Measurements from ENCODE around the gene TAF8.
"Not testable (repeated sequence)": the region's sequence is repeated elsewhere in the genome, so short reads cannot be mapped to it uniquely, and the experiment has no call there.

TAF8 gene

DNA sequence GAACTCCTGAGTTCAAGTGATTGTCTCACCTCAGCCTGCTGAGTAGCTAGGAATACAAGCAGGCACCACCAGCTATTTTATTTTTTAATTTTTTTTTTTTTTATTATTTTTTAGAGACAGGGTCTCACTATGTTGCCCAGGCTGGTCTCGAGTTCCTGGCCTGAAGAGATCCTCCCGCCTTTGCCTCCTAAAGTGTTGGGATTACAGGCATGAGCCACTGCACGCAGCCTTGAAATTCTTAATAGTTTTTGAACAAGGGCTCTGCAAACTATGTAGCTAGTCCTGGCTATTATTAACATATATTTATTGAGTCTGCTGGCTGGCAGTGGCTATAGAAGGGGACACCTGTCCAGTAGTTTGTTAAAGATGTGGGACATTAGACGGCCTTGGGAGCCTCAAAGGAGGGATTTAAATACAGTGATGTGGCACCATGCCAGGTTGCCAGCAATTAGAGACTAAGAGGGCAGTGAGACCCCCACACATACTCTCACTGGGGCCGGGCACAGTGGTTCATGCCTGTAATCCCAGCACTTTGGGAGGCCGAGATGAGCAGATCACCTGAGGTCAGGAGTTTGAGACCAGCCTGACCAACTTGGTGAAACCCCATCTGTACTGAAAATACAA, 21.1 kb upstream of the TAF8 start:
- DNase-seq, result no peak

DNA sequence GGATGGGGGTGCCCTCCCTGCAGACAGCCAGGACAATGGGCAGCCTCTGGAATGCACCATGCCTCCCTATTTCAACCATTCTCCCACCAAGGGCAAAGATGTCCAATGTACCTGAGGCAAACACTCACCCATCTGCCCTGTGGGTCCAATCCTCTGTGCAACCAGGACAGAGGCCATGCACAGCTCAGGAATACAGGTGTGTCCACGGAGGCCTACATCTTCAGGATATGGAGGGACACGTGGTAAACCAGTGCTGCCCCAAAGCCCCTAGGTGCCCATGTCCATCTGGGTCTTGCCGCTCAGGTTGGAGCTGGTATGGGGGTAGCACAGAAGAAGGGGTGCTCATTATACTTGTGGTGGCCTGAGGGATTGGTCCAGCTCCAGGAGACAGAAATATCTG, 20.4 kb upstream of the TAF8 start:
- DNase-seq, result no peak

GRCh38 chr6:42030585-42031506, 19.5 kb upstream of the TAF8 start:
- peak; percentile 92 for DNase-seq

- DNase-seq, result no peak
Measured at GRCh38 chr6:42032366-42032765, 18.0 kb upstream of the TAF8 start.

DNA sequence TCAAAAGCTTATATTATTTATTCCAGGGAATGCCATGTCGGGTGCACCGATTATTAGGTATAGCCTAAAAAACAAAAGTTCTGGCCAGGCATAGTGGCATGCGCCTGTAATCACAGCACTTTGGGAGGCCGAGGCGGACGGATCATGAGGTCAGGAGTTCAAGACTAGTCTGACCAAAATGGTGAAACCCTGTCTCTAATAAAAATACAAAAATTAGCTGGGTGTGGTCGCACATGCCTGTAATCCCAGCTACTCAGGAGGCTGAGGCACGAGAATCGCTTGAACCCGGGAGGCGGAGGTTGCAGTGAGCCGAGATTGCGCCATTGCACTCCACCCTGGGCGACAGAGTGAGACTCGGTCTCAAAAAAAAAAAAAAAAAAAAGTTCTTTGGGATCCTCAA, 12.7 kb upstream of the TAF8 start:
- not testable (repeated sequence) for DNase-seq

DNA sequence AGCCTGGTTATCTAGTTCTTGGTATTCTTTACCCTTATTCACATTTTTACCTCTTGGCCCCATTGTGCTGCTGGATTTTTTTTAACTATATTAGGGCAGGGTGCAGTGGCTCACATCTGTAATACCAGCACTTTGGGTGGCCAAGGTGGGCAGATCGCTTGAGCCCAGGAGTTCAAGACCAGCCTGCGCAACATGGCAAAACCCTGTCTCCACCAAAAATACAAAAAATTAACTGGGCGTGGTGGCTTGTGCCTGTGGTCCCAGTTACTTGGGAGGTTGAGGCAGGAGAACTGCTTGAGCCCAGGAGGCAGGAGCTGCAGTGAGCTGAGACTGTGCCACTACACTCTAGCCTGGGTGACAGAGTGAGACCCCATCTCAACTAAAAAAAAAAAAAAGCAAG, 12.2 kb upstream of the TAF8 start:
- no peak for DNase-seq

- DNase-seq, result no peak
Measured at GRCh38 chr6:42038811-42039408, 11.4 kb upstream of the TAF8 start.

- DNase-seq, result no peak
Measured at GRCh38 chr6:42040856-42041480, 9.4 kb upstream of the TAF8 start.

DNA sequence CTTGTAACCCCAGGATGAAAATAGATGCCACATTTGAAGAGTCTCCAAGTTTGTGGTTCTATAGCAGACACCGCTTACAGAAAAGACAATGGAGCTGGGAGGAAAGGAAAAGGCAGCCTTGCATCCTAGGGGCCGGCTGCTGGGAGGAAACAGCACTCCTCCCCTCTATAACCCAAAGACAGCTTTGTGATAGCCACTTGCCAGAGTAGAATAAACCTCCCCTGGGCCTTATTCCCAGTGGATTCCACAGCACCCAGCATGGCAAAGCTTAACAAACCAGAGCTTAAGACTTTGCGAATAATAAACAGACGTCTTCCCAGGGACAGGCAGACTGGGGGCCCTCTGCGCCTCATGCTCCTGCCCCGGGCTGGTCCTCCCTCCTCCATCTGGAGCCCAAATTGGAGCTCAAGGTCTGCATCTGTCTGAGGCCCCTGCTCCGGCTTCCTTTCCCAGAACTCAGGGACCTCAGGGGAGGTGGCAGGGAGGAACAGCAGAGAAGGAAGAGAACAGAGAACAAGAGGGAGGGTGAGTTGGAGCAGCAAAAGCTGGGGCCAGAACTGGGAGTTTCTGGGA, 8.8 kb upstream of the TAF8 start:
- DNase-seq, result no peak

DNA sequence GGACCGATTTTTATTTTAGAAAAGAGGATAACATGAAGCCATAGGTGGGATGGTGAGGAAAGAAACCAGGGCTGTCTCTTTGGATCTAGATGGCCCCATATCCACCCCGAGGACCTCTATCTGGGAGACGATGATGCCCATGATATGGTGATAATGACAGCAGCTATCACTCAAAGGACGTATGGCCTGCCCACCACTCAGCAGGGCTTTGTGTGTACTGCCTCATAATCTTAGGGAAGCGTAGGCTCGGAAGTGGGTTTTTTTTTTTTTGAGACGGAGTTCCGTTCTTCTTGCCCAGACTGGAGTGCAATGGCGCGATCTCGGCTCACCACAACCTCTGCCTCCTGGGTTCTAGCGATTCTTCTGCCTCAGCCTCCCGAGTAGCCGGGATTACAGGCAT, 8.2 kb upstream of the TAF8 start:
- peak; percentile 61 for DNase-seq

- DNase-seq, result peak; percentile 94
Measured at GRCh38 chr6:42043787-42044475, 6.4 kb upstream of the TAF8 start.

DNA sequence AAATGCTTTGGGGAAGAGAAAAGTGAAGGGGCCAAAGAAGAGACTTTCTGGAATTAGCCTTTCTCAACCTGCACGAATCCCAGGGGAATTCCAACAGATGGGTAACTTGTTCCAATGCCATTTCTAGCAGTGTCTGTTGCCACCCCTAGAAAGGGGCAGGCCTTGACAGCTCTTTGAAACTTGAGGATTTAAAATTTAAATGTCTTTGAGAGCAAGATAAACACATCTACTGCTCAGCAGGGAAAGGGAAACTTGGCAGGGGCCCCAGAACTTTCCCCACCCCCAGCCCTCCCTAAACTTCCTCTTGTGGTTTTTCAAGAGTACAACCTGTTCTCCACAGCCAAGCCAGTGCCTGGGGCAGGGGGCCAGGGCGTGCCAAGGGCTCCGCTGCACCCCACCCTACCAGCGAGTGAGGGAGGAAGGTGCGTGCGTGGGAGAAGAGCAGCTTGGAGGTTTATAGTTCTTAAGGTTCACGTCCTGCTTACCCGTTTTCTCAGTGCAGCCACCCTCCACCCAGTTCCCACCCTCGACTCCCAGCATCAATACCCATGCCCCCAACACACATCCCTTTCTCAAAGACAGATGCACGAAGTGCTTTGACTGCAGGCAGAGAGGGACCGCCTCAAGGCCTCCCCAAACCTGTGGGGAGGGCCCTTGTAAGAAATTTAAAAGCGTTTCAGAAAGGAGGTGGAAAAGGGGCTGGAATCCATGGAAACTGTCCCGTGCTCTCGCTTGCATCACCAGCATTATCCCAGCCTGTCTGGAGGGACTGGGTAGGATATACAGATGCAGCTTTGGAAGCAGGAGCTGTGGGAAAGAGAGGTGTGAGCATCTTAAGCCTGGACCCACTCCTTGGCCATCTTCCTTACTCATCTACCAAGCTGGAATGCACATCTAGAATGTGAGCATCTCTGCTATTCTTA, 4.5 kb upstream of the TAF8 start:
- DNase-seq, result peak; percentile 98

DNA sequence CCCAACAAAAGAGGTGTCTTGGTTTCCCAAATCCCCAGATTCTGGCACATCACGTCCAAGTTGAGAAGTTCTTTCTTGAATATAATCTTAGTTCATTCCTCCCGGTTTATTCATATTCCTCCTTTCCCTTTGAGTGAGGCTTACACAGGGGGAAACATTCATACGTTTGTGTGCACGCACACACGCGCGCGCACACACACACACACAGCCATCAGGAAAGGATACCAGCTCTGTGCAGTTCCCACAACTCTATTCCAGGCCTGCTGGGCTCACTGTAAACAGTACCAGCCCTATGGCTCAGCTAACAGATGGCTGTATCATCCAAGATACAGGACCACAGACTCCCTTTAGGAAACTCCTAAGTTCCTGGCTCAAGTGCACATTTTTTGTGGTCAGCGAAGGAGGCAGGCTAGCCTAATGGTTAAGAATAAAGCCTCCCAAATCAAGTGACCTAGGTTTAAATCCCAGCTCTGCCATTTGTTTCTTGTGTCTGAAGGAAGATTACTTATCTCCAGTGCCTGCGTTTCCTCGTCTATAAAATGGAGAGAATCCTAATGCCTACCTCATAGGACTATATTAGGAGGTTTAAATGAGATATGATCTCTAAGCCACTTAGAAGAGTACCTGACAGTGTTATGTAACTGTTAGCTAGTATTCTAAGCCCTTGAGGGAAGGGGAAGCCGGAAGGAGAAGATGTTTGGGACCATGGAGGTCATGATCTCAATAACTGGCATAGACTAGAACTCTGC, 3.7 kb upstream of the TAF8 start:
- DNase-seq, result peak; percentile 60

DNA sequence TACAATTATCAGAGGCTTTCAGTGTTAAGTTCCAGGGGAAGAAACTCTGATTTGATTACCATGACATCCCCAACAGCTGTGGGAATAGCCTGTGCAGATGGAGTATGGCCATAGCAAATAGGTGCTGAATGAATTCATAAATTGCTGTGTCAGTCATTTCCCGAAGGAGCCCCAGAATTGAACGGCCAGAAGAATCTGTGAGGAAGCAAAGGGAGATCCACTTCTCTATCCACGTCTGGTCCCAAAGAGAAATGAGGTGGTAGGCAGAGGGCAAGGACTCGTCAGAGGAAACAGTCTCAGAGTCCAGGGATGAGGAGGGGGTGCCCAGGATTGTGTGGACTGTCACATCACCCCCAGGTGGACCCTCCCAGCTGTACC, 3.1 kb upstream of the TAF8 start:
- no peak for DNase-seq

GRCh38 chr6:42047790-42048405, 2.4 kb upstream of the TAF8 start:
- no peak for DNase-seq

DNA sequence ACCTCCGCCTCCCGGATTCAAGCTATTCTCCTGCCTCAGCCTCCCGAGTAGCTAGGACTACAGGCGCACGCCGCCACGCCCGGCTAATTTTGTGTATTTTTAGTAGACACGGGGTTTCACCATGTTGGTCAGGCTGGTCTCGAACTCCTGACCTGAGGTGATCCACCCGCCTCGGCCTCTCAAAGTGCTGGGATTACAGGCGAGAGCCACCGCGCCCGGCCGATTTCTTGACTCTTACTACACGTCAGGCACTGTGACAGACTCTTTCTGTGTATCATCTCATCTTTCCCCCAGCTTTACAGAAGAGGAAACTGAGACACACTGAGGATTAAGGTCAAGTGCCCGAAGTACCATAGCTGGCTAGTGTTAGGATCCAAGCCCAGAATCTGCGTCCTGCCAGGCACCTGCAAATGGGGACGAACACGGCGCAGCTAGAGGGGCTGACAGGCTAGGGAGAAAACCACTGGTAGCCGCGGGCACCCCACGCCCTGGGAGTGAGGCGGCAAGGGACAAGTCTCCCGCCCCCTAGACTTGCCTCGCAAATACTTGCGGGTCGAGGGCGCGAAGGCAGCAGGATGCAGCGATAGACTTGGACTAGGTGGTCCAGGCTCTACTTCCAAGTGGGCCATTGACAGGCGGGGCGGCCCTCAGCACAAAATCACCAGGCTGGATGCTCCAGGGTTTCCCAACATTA, 1.1 kb upstream of the TAF8 start:
- no peak for DNase-seq

DNA sequence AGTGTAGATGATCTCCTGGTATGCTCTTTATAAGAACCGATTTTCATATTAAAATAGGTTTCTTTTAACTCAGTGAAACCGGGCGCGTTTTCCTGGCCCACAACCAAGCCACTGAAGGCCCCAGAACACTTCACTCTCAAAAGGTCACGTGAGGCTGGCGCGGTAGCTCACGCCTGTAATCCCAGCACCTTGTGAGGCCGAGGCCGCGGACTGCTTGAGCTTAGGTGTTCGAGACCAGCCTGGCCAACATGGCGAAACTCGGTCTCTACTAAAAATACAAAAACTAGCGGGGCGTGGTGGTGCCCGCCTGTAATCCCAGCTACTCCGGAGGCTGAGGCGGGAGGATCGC, 402 bp upstream of the TAF8 start:
- DNase-seq, result peak; percentile 56

GRCh38 chr6:42051268-42051653, 937 bp downstream of the TAF8 start:
- DNase-seq, result no peak

GRCh38 chr6:42053601-42054000, 3.3 kb downstream of the TAF8 start:
- DNase-seq, result no peak

GRCh38 chr6:42059743-42060142, 9.4 kb downstream of the TAF8 start:
- no peak for DNase-seq
